ENCODE measurements around the gene ZNF683.

- TF ChIP-seq CTCF (conservative IDR thresholded peaks at IDR 0.05) (no peak), ZFX (IDR thresholded peaks at IDR 0.05) (no peak)
These were observed 39.8 kb upstream of the ZNF683 start for GRCh38 chr1:26412180-26412840.
